Caco-2 (cell line): ENCODE results near the gene XIRP1. TPM values are rescaled to one million over a fixed set of nuclear protein-coding genes. Genes with fewer than 3 reads are reported as not detected.

Experiments
- BruUV-seq: library from RNA; stranded (reverse); fragments of 400-500 nt; replicated peaks from 2 replicates; lab custom pipeline; 2021; lab: Mats Ljungman, UMichigan
- CTCF ChIA-PET: fragments of 300-600 bp; sonication (Branson Sonifier 250); formaldehyde crosslinking; loops from one replicate; lab custom pipeline; 2022; ENCODE audit warnings: antibody characterized with exemption; lab: Charles Lee
- POLR2A ChIA-PET: fragments of 300-600 bp; sonication (Branson Sonifier 250); formaldehyde crosslinking; loops from one replicate; lab custom pipeline; 2022; ENCODE audit warnings: antibody characterized with exemption; lab: Charles Lee
- DNase-seq, 2 experiments: peaks; one replicate each; pipeline versions ENCODE4 v3.0.0 to v3.0.0-alpha.2; 2020 to 2022
- H3K27me3 ChIP-seq: replicated peaks from 2 replicates; pipeline ENCODE4 v1.6.0; 2011; ENCODE audit warnings: low read length; ENCODE audit not compliant: control insufficient read depth, insufficient read depth
- H3K36me3 ChIP-seq: 2 replicates; pipeline ENCODE4 v1.5.1; 2011; ENCODE audit warnings: low read length; ENCODE audit not compliant: control insufficient read depth, insufficient read depth
- H3K4me1 ChIP-seq: fragments of 250-450 bp; sonication (Bioruptor Pico); 2 replicates; pipeline ENCODE4 v1.5.1; 2020; ENCODE audit warnings: mild to moderate bottlenecking
- H3K4me3 ChIP-seq: 2 replicates; pipeline ENCODE4 v1.5.1; 2011; ENCODE audit warnings: low read depth, mild to moderate bottlenecking, control low read depth, low read length
- H3K9me3 ChIP-seq: fragments of 250-450 bp; sonication (Bioruptor Pico); 2 replicates; pipeline ENCODE4 v1.5.1; 2020; ENCODE audit warnings: mild to moderate bottlenecking, moderate library complexity
- H3K27ac Mint-ChIP-seq: one replicate; pipeline ENCODE4 v1.8.0; 2022; ENCODE audit warnings: mixed read lengths; ENCODE audit not compliant: unreplicated experiment
- H3K27me3 Mint-ChIP-seq: one replicate; pipeline ENCODE4 v1.8.0; 2022; ENCODE audit warnings: mixed read lengths; ENCODE audit not compliant: insufficient read depth, unreplicated experiment
- H3K36me3 Mint-ChIP-seq: one replicate; pipeline ENCODE4 v1.8.0; 2022; ENCODE audit warnings: mild to moderate bottlenecking, mixed read lengths; ENCODE audit not compliant: insufficient read depth, unreplicated experiment
- H3K4me1 Mint-ChIP-seq: one replicate; pipeline ENCODE4 v1.8.0; 2022; ENCODE audit warnings: low read depth, mixed read lengths; ENCODE audit not compliant: unreplicated experiment
- H3K4me3 Mint-ChIP-seq: one replicate; pipeline ENCODE4 v1.8.0; 2022; ENCODE audit warnings: mild to moderate bottlenecking, moderate library complexity, mixed read lengths; ENCODE audit not compliant: unreplicated experiment
- H3K9me3 Mint-ChIP-seq: one replicate; pipeline ENCODE4 v1.8.0; 2022; ENCODE audit warnings: mixed read lengths; ENCODE audit not compliant: unreplicated experiment
- intact Hi-C: fragments of 100-400 bp; cut with micrococcal nuclease; formaldehyde crosslinking; loops from one replicate; pipeline ENCODE4 v1.10.0; 2022; ENCODE audit not compliant: unreplicated experiment
- total RNA-seq: library from RNA; stranded (reverse); gene quantifications from 2 replicates; pipeline ENCODE4 v1.2.3, GENCODE V29; 2022
- TF ChIP-seq, protein P1 (sequence below), 2 experiments: fragments of 200-600 bp in 1 of 2; IDR thresholded peaks; 1 replicate in 1 of 2; 2 replicates in 1 of 2; pipeline versions ENCODE4 v1.5.1 to v1.8.0; 2011 to 2022; ENCODE audit warnings: antibody characterized with exemption in 1 of 2, control low read depth in 1 of 2, inconsistent platforms in 1 of 2, low read depth in 1 of 2, low read length in 1 of 2, mild to moderate bottlenecking in 1 of 2, moderate library complexity in 1 of 2; ENCODE audit not compliant: insufficient read depth in 1 of 2, severe bottlenecking in 1 of 2, unreplicated experiment in 1 of 2

The XIRP1 gene
- total RNA-seq, 1 experiment from 2014 or later, result not detected

DNA sequence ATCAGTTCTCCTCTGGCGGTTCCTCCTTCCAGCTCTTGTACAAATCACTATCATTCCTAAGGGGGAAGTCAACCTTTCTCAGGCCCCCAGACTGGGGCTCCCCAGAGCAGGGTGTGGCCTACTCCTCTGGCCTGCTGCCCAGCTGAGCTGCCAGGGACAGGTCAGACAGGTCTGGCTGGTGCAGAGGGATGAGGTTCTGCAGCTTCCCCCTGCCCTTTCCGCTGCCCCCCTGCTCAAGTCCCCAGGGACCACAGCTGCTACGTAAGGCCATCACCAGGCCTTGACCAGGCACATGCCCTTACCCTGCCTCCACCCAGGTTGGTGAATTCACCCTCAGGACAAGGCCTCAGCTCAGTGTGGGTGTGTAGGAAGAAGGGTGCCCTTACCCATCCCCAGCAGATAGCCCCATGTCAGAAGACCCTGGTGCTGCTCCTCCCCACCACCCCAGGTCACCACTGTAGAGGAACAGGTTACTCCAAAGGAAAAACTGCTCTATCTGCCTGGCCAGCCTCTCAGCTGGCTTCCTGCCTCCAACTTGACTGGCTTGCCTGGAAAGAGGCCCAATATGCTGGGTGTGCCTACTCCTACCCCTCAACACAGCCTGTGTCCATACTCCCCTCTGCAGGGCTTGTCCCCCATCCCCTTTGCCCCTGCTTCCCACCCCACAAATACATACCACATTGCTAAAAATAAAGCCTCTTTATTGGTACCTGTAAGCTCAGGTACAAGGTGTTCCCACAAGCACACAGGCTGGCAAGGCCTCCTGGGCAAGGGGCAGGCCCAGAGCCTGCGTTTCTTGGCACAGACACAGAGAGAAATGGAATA is 51.0 kb downstream of the XIRP1 start:
- peak in 1 of 2 experiments; percentile 46 for DNase-seq

DNA sequence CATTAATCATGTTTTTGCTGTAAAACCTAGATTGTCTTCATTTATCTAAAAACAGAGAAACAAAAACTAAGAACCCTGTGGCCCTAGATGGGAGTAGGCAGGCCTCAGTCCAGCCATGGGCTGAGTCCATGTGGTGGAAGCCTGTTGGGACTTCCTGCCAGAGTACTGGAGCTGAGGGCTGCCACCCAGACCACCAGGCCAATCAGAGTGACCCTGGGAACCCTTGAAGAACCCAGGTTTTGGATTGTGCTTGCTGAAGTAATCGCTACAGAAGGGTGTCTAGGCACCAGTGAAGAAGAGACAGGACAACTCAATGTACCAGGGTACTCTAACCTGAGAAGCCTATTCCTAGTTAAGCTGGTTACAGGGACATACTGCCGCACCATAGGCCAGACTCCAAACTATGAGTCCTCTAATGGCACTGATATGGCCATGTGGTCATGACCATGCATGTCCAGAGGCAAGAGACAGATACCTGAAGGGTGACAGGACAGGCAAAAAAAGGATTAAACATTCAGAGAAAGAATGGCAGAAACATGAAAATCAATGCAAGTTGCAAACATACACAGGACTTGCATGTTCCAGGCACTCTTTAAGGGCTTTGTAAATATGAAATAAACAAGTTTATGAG is 51.9 kb downstream of the XIRP1 start:
- no TSS peak for BruUV-seq
- peaks cover 2% of the 10 kb centered on the region for H3K36me3 ChIP-seq
- H3K36me3 Mint-ChIP-seq, result peaks cover 45% of the 10 kb centered on the region
- intact Hi-C loops, result no loop called here
- H3K27me3 ChIP-seq, result no peaks in the 10 kb centered on the region
- TF ChIP-seq, protein P1, sequence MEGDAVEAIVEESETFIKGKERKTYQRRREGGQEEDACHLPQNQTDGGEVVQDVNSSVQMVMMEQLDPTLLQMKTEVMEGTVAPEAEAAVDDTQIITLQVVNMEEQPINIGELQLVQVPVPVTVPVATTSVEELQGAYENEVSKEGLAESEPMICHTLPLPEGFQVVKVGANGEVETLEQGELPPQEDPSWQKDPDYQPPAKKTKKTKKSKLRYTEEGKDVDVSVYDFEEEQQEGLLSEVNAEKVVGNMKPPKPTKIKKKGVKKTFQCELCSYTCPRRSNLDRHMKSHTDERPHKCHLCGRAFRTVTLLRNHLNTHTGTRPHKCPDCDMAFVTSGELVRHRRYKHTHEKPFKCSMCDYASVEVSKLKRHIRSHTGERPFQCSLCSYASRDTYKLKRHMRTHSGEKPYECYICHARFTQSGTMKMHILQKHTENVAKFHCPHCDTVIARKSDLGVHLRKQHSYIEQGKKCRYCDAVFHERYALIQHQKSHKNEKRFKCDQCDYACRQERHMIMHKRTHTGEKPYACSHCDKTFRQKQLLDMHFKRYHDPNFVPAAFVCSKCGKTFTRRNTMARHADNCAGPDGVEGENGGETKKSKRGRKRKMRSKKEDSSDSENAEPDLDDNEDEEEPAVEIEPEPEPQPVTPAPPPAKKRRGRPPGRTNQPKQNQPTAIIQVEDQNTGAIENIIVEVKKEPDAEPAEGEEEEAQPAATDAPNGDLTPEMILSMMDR (IDR thresholded peaks at IDR 0.05; ENCODE audit: insufficient read depth in 1 of 2, low read depth in 1 of 2, low read length in 1 of 2, severe bottlenecking in 1 of 2, unreplicated experiment in 1 of 2), result no peak
- H3K9me3 ChIP-seq, result no peaks in the 10 kb centered on the region
- POLR2A ChIA-PET, result no interaction called here
- no peak overlapping the region for H3K4me3 Mint-ChIP-seq
- H3K4me1 ChIP-seq, result peaks cover 11% of the 10 kb centered on the region
- CTCF ChIA-PET, result no interaction called here
- DNase-seq, result no peak
- no peaks in the 10 kb centered on the region for H3K9me3 Mint-ChIP-seq
- peak overlapping the region; percentile 35 for H3K27ac Mint-ChIP-seq
- H3K27me3 Mint-ChIP-seq, result no peaks in the 10 kb centered on the region
- peaks cover 15% of the 10 kb centered on the region for H3K4me1 Mint-ChIP-seq
- no peak overlapping the region for H3K4me3 ChIP-seq

More for the DNA sequence above, 51.0 kb downstream of the XIRP1 start:
- Histone ChIP-seq H3K4me3 (no peak overlapping the region), H3K4me1 (peaks cover 11% of the 10 kb centered on the region), H3K27me3 (no peaks in the 10 kb centered on the region), H3K9me3 (no peaks in the 10 kb centered on the region), H3K36me3 (peaks cover 2% of the 10 kb centered on the region)
- H3K27ac Mint-ChIP-seq, result peak overlapping the region; percentile 35
- H3K4me1 Mint-ChIP-seq, result peaks cover 18% of the 10 kb centered on the region
- TF ChIP-seq, protein P1 (IDR thresholded peaks at IDR 0.05; ENCODE audit: insufficient read depth in 1 of 2, low read depth in 1 of 2, low read length in 1 of 2, severe bottlenecking in 1 of 2, unreplicated experiment in 1 of 2), result no peak
- no peaks in the 10 kb centered on the region for H3K27me3 Mint-ChIP-seq
- POLR2A ChIA-PET, result no interaction called here
- no TSS peak for BruUV-seq
- peaks cover 52% of the 10 kb centered on the region for H3K36me3 Mint-ChIP-seq
- no peak overlapping the region for H3K4me3 Mint-ChIP-seq
- H3K9me3 Mint-ChIP-seq, result no peaks in the 10 kb centered on the region
- CTCF ChIA-PET, result no interaction called here
- intact Hi-C loops, result no loop called here

DNA sequence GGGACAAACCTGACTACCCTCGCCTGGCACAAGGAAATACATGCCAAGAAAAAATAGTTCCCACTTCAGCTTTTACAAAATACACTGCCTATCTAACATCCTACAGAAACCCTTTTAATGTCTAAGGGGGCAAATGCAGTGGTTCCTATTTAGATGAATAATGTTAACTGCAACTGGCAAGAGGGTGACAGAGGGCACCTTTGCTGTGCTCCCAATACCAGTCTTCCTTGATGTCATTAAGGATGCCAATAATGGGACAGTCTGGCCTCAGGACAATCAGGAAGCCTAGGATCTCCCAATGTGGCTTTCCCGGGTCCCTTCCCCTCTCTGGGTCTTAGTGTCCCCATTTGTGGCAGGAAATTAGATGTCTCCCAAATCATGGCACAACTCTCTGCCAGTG is 53.0 kb downstream of the XIRP1 start:
- peaks cover 2% of the 10 kb centered on the region for H3K36me3 ChIP-seq
- no TSS peak for BruUV-seq
- Mint-ChIP-seq H3K9me3 (no peaks in the 10 kb centered on the region), H3K36me3 (peaks cover 37% of the 10 kb centered on the region), H3K4me1 (peaks cover 15% of the 10 kb centered on the region), H3K4me3 (no peak overlapping the region), H3K27ac (no peak overlapping the region), H3K27me3 (no peaks in the 10 kb centered on the region)
- TF ChIP-seq, protein P1 (IDR thresholded peaks at IDR 0.05; ENCODE audit: insufficient read depth in 1 of 2, low read depth in 1 of 2, low read length in 1 of 2, severe bottlenecking in 1 of 2, unreplicated experiment in 1 of 2), result no peak
- H3K4me1 ChIP-seq, result peaks cover 11% of the 10 kb centered on the region
- no peaks in the 10 kb centered on the region for H3K27me3 ChIP-seq
- intact Hi-C loops, result no loop called here
- no peak for DNase-seq
- no peak overlapping the region for H3K4me3 ChIP-seq
- no peaks in the 10 kb centered on the region for H3K9me3 ChIP-seq
- ChIA-PET CTCF (no interaction called here), POLR2A (no interaction called here)
